ENCODE results near the gene THAP11. TPM values are rescaled to one million over a fixed set of nuclear protein-coding genes. Genes with fewer than 3 reads are reported as not detected.
A peak's percentile ranks its signal among the peaks of the same experiment; 100 is the strongest.
"Not testable (repeated sequence)": the region's sequence is repeated elsewhere in the genome, so short reads cannot be mapped to it uniquely, and the experiment has no call there.

Gene THAP11
- total and polyA plus RNA-seq, 3 experiments from 2014 or later: 52.6 to 153 (median 55.1) TPM

DNA sequence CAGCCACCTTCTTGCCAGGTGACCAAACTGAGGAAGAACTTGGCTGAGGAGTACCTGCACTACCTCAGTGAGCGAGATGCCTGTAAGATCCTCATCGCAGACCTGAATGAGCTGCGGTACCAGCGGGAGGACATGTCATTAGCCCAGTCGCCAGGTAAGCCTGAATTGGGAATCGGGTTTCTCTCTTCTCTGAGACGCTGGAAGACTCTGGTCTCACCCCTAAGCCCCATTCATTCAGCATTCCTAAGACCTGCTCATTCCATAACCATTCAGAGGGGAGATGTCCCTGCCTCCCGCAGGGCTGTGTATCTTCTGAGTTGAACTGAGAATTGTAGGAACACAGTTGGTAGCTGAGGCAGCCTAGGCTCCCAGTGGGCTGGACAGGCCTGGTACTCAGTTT is 17.0 kb upstream of the THAP11 start:
- no peaks in the 10 kb centered on the region for H3K9me3 Mint-ChIP-seq
- ChIA-PET CTCF (interaction anchor here (2.0 to 2.3 kb wide), 2 partner anchors 8 to 9 kb away, joined by 9 to 15 read pairs; no protein-coding TSS in a partner anchor), POLR2A (no interaction called here)
- no peaks in the 10 kb centered on the region for H3K27me3 Mint-ChIP-seq
- H3K27ac Mint-ChIP-seq: peak overlapping the region in 1 of 8 donors; percentile 38
- H3K4me3 ChIP-seq (ENCODE audit: low read length): no peak overlapping the region
- H3K36me3 ChIP-seq (ENCODE audit: insufficient read depth, low read length): no peaks in the 10 kb centered on the region
- no peaks in the 10 kb centered on the region for H3K27me3 ChIP-seq (ENCODE audit: insufficient read depth, low read length, poor library complexity, severe bottlenecking)
- no peak overlapping the region for H3K27ac ChIP-seq (ENCODE audit: low read depth, low read length)
- no peak overlapping the region for H3K4me3 Mint-ChIP-seq
- no peak for DNase-seq
- H3K9me3 ChIP-seq (ENCODE audit: low read length): no peaks in the 10 kb centered on the region
- no peaks in the 10 kb centered on the region for H3K4me1 Mint-ChIP-seq
- H3K4me1 ChIP-seq (ENCODE audit: insufficient read depth, low read length): no peaks in the 10 kb centered on the region
- H3K36me3 Mint-ChIP-seq: peaks cover 0 to 39% (median 0%) of the 10 kb centered on the region in 3 donors

DNA sequence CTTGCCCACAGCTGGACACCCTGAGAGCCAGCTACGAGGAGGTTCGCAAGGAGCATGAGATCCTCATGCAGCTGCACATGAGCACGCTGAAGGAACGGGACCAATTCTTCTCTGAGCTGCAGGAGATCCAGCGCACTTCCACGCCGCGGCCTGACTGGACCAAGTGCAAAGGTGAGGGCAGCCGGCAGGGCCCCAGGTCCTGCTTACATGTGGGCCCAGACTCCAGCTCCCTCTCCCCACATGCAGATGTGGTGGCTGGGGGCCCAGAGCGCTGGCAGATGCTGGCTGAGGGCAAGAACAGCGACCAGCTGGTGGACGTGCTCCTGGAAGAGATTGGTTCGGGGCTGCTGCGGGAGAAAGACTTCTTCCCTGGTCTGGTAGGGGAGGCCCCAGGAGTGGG is 16.2 kb upstream of the THAP11 start:
- no peaks in the 10 kb centered on the region for H3K9me3 ChIP-seq (ENCODE audit: low read length)
- H3K27ac Mint-ChIP-seq: peak overlapping the region in 1 of 8 donors; percentile 12
- no peak overlapping the region for H3K27ac ChIP-seq (ENCODE audit: low read depth, low read length)
- H3K4me3 Mint-ChIP-seq: no peak overlapping the region
- ChIA-PET POLR2A (no interaction called here), CTCF (interaction anchor here (2.0 kb wide), 1 partner anchor 9 kb away, joined by 15 read pairs; no protein-coding TSS in a partner anchor)
- H3K4me1 ChIP-seq (ENCODE audit: insufficient read depth, low read length): no peaks in the 10 kb centered on the region
- no peaks in the 10 kb centered on the region for H3K27me3 ChIP-seq (ENCODE audit: insufficient read depth, low read length, poor library complexity, severe bottlenecking)
- H3K27me3 Mint-ChIP-seq: no peaks in the 10 kb centered on the region
- no peaks in the 10 kb centered on the region for H3K4me1 Mint-ChIP-seq
- H3K4me3 ChIP-seq (ENCODE audit: low read length): no peak overlapping the region
- no peak for DNase-seq
- peaks cover under 1% of the 10 kb centered on the region for H3K36me3 ChIP-seq (ENCODE audit: insufficient read depth, low read length)
- peaks cover 0 to 47% (median 2%) of the 10 kb centered on the region in 3 donors for H3K36me3 Mint-ChIP-seq
- H3K9me3 Mint-ChIP-seq: no peaks in the 10 kb centered on the region

DNA sequence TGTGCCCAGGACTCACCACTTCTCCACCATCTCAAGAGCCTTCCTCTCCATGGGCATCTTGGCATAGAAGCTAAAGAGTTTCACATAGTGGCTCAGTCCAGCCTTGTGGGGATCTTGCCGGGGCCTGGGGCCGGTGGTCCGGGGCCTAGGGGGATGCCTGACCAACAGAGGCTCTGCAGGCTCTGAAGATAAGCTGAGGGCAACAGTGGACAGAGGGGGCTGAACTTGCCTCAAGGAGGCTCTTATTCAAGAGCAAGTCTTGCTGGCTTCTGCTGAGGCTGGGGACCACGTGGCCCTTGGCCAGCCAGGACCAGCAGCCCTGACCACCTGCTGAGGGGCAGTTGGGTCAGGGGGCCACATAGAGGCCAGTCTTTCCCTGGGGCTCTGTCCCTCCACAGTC is 13.5 kb upstream of the THAP11 start:
- no peak overlapping the region for H3K27ac ChIP-seq (ENCODE audit: low read depth, low read length)
- no peak for DNase-seq
- H3K27me3 Mint-ChIP-seq: no peaks in the 10 kb centered on the region
- peaks cover 8 to 15% (median 14%) of the 10 kb centered on the region in 3 donors for H3K4me1 Mint-ChIP-seq
- no peaks in the 10 kb centered on the region for H3K27me3 ChIP-seq (ENCODE audit: insufficient read depth, low read length, poor library complexity, severe bottlenecking)
- H3K4me3 ChIP-seq (ENCODE audit: low read length): no peak overlapping the region
- H3K4me1 ChIP-seq (ENCODE audit: insufficient read depth, low read length): peaks cover 10% of the 10 kb centered on the region
- POLR2A ChIA-PET: no interaction called here
- CTCF ChIA-PET: interaction anchor here (3.9 kb wide), 1 partner anchor 12 kb away, joined by 18 read pairs; no protein-coding TSS in a partner anchor
- H3K9me3 Mint-ChIP-seq: no peaks in the 10 kb centered on the region
- H3K27ac Mint-ChIP-seq: no peak overlapping the region
- H3K36me3 Mint-ChIP-seq: peaks cover 0 to 60% (median 2%) of the 10 kb centered on the region in 3 donors
- no peaks in the 10 kb centered on the region for H3K9me3 ChIP-seq (ENCODE audit: low read length)
- H3K36me3 ChIP-seq (ENCODE audit: insufficient read depth, low read length): peaks cover 8% of the 10 kb centered on the region
- H3K4me3 Mint-ChIP-seq: no peak overlapping the region

DNA sequence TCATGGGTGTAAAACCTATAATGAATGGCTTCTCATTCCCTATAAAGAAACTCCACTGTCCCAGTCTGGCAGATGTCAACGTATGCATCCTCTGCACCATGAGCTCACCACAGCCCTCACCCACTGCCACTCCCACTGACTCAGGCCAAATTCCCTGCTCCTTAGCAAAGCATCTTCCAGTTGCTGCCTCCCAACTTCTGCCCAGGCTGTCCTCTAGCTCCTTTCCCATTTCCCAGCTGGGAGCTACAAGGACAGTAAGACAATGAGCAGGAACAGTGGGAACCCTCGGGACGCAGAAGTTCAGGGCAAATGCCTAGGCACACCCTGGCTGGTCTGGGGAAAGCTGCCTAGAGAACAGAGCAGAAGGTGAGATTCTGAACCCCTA is 9.1 kb upstream of the THAP11 start:
- H3K4me1 Mint-ChIP-seq: peaks cover 13 to 21% (median 19%) of the 10 kb centered on the region in 3 donors
- H3K27ac Mint-ChIP-seq: peak overlapping the region in 7 of 8 donors; percentile 57 to 92 (median 63)
- H3K4me3 Mint-ChIP-seq: peak overlapping the region; percentile 88 to 95 (median 92)
- ChIA-PET CTCF (interaction anchor here (0.9 to 5.2 kb wide), 9 partner anchors 9 to 312 kb away, joined by 3 to 35 read pairs (median 6); partner anchors contain the start of genes RANBP10 and TSNAXIP1), POLR2A (interaction anchor here (1.1 to 1.9 kb wide), 3 partner anchors 12 to 27 kb away, joined by 7 to 12 read pairs (median 8); partner anchors contain the start of genes NUTF2, RANBP10 and TSNAXIP1)
- no peak for DNase-seq
- H3K27ac ChIP-seq (ENCODE audit: low read depth, low read length): peak overlapping the region; percentile 79
- peaks cover 0 to 44% (median 2%) of the 10 kb centered on the region in 3 donors for H3K36me3 Mint-ChIP-seq
- no peaks in the 10 kb centered on the region for H3K27me3 ChIP-seq (ENCODE audit: insufficient read depth, low read length, poor library complexity, severe bottlenecking)
- no peaks in the 10 kb centered on the region for H3K9me3 Mint-ChIP-seq
- no peaks in the 10 kb centered on the region for H3K9me3 ChIP-seq (ENCODE audit: low read length)
- H3K27me3 Mint-ChIP-seq: peaks cover 0 to 1% of the 10 kb centered on the region in 2 donors
- peaks cover 8% of the 10 kb centered on the region for H3K36me3 ChIP-seq (ENCODE audit: insufficient read depth, low read length)
- H3K4me3 ChIP-seq (ENCODE audit: low read length): peak overlapping the region; percentile 90
- H3K4me1 ChIP-seq (ENCODE audit: insufficient read depth, low read length): peaks cover 16% of the 10 kb centered on the region

DNA sequence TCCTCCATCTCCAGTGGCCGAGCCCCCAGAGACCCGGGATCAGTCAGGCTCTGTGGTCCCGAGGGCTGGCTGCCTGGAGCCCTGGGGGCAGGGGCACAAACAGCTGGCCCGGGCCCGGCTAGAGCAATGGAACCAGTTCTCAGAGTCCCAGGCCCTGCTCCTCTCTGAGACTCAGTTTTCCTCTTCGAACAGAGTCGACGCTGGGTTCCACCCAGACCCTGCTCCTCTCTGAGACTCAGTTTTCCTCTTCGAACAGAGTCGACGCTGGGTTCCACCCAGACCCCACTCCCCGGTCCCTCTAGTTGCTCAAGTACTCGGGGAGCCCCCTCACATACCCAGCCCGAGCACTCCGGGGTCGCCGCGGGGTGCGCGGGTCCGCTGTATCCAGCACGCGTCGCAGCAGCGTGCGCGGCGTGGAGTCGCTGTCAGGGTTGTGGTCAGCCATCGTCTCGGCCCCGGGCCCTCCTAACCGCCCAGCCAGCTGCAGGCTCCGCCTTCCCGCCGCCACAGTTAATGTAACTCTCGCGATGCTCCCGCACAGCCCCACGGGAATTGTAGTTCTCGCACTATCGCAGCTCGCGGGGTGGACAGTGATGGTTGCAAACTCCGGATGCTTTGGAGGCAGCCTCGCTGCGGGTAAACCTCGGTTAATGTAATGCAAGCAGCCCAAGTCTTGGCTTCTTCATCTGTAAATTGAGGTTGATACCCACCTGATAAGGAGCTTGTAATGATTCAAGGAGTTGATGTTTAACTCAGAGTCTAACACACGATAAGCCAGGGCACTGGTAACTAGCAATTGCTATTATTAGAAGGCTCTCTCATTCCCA is 8.5 kb upstream of the THAP11 start:
- Histone ChIP-seq H3K4me1 (ENCODE audit: insufficient read depth, low read length) (peaks cover 16% of the 10 kb centered on the region), H3K36me3 (ENCODE audit: insufficient read depth, low read length) (peaks cover 8% of the 10 kb centered on the region), H3K4me3 (ENCODE audit: low read length) (peak overlapping the region; percentile 90), H3K27ac (ENCODE audit: low read depth, low read length) (peak overlapping the region; percentile 79), H3K27me3 (ENCODE audit: insufficient read depth, low read length, poor library complexity, severe bottlenecking) (no peaks in the 10 kb centered on the region), H3K9me3 (ENCODE audit: low read length) (no peaks in the 10 kb centered on the region)
- ChIA-PET CTCF (interaction anchor here (0.9 to 5.2 kb wide), 12 partner anchors 9 to 312 kb away, joined by 3 to 35 read pairs (median 6); partner anchors contain the start of genes RANBP10 and TSNAXIP1), POLR2A (interaction anchor here (0.6 to 1.9 kb wide), 6 partner anchors 12 to 102 kb away, joined by 3 to 12 read pairs (median 5); partner anchors contain the start of genes NUTF2, RANBP10 and TSNAXIP1)
- H3K27me3 Mint-ChIP-seq: peaks cover 0 to 1% of the 10 kb centered on the region in 2 donors
- no peaks in the 10 kb centered on the region for H3K9me3 Mint-ChIP-seq
- peak overlapping the region; percentile 37 to 92 (median 86) for H3K27ac Mint-ChIP-seq
- peak overlapping the region; percentile 88 to 95 (median 92) for H3K4me3 Mint-ChIP-seq
- peak; percentile 87 to 95 (median 88) for DNase-seq
- H3K36me3 Mint-ChIP-seq: peaks cover 0 to 38% (median 2%) of the 10 kb centered on the region in 3 donors
- H3K4me1 Mint-ChIP-seq: peaks cover 13 to 21% (median 19%) of the 10 kb centered on the region in 3 donors

DNA sequence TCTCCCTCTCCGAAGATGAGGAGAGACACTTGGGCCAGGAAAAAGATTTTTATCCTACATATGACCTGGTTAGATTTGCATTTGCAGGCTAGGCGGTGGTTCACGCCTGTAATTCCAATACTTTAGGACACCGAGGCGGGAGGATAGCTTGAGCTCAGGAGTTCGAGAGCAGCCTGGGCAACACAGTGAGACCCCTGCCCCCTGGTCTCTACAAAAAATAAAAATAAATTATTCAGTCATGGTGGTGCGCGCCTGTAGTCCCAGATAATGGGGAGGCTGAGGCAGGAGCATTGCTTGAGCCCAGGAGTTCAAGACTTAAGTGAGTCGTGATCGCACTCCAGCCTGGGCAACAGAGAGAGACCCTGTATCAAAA is 7.9 kb upstream of the THAP11 start:
- Mint-ChIP-seq H3K4me1 (peaks cover 13 to 21% (median 19%) of the 10 kb centered on the region in 3 donors), H3K9me3 (no peaks in the 10 kb centered on the region), H3K4me3 (peak overlapping the region; percentile 88 to 95 (median 92)), H3K27me3 (peaks cover 0 to 1% of the 10 kb centered on the region in 2 donors), H3K27ac (peak overlapping the region in 6 of 8 donors; percentile 37 to 88 (median 79)), H3K36me3 (peaks cover 0 to 32% (median 2%) of the 10 kb centered on the region in 3 donors)
- Histone ChIP-seq H3K36me3 (ENCODE audit: insufficient read depth, low read length) (peaks cover 8% of the 10 kb centered on the region), H3K4me3 (ENCODE audit: low read length) (peak overlapping the region; percentile 90), H3K9me3 (ENCODE audit: low read length) (no peaks in the 10 kb centered on the region), H3K27me3 (ENCODE audit: insufficient read depth, low read length, poor library complexity, severe bottlenecking) (no peaks in the 10 kb centered on the region), H3K27ac (ENCODE audit: low read depth, low read length) (peak overlapping the region; percentile 79), H3K4me1 (ENCODE audit: insufficient read depth, low read length) (peaks cover 16% of the 10 kb centered on the region)
- POLR2A ChIA-PET: interaction anchor here (0.6 to 1.9 kb wide), 5 partner anchors 11 to 101 kb away, joined by 3 to 12 read pairs (median 3); partner anchors contain the start of genes NUTF2, RANBP10 and TSNAXIP1
- CTCF ChIA-PET: interaction anchor here (0.9 to 5.2 kb wide), 11 partner anchors 9 to 313 kb away, joined by 3 to 35 read pairs (median 6); partner anchors contain the start of genes RANBP10 and TSNAXIP1
- DNase-seq: no peak

DNA sequence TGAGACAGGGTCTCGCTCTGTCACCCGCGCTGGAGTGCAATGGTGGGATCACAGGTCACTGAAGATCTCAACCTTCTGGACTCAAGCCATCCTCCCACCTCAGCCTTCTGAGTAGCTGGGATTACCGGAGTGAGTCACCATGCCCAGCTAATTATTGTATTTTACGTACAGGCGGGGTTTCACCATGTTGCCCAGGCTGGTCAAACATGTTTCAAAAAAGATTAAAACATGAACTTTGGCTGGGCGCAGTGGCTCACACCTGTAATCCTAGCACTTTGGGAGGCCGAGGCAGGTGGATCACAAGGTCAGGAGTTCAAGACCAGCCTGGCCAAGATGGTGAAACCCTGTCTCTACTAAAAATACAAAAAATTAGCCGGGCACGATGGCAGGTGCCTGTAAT is 4.9 kb upstream of the THAP11 start:
- H3K9me3 Mint-ChIP-seq; H3K4me3 ChIP-seq (ENCODE audit: low read length); H3K36me3 ChIP-seq (ENCODE audit: insufficient read depth, low read length); H3K27me3 ChIP-seq (ENCODE audit: insufficient read depth, low read length, poor library complexity, severe bottlenecking); H3K36me3 Mint-ChIP-seq; POLR2A ChIA-PET; H3K9me3 ChIP-seq (ENCODE audit: low read length); H3K27ac Mint-ChIP-seq; H3K4me3 Mint-ChIP-seq; H3K27ac ChIP-seq (ENCODE audit: low read depth, low read length); H3K27me3 Mint-ChIP-seq; DNase-seq: not testable (repeated sequence)
- peaks cover 19 to 25% (median 25%) of the 10 kb centered on the region in 3 donors for H3K4me1 Mint-ChIP-seq
- CTCF ChIA-PET: interaction anchor here (1.7 kb wide), 1 partner anchor 21 kb away, joined by 7 read pairs; no protein-coding TSS in a partner anchor
- peaks cover 22% of the 10 kb centered on the region for H3K4me1 ChIP-seq (ENCODE audit: insufficient read depth, low read length)

All from CD8-positive, alpha-beta memory T cell (primary cell).